ENCODE data around the gene DHRS11.

- TF ChIP-seq CTCF (conservative IDR thresholded peaks at IDR 0.05; ENCODE audit: low read depth, low read length) (no peak), SMC3 (IDR thresholded peaks at IDR 0.05; ENCODE audit: low read depth, low read length) (no peak), POLR2A (IDR thresholded peaks at IDR 0.05; ENCODE audit: low read depth, low read length) (no peak), RAD21 (IDR thresholded peaks at IDR 0.05; ENCODE audit: low read length) (no peak), RFX5 (IDR thresholded peaks at IDR 0.05; ENCODE audit: low read depth, low read length) (no peak), MAFK (IDR thresholded peaks at IDR 0.05; ENCODE audit: low read depth, low read length) (no peak), USF2 (IDR thresholded peaks at IDR 0.05; ENCODE audit: low read depth, low read length) (no peak), CEBPB (IDR thresholded peaks at IDR 0.05; ENCODE audit: low read depth, low read length) (no peak)
Observed at GRCh38 chr17:36632916-36633771, 41.5 kb downstream of the DHRS11 start.
